SK-N-MC (cell line): Measurements from ENCODE around the gene DLEC1.

Experiments
- EZH2 ChIP-seq: fragments of 200-600 bp; sonication (generic); IDR thresholded peaks from one replicate; pipeline ENCODE4 v1.6.1; 2017; ENCODE audit warnings: antibody characterized with exemption
- FOXP2 ChIP-seq: optimal IDR thresholded peaks from 2 replicates; pipeline ENCODE3; 2011; ENCODE audit warnings: mild to moderate bottlenecking, moderate library complexity; ENCODE audit not compliant: insufficient read depth; ENCODE audit errors: extremely low read length, control extremely low read depth
- POLR2AphosphoS5 ChIP-seq: IDR thresholded peaks from 2 replicates; pipeline ENCODE4 v1.6.1; 2012; ENCODE audit warnings: mild to moderate bottlenecking, low read depth, low read length, borderline replicate concordance

GRCh38 chr3:38051131-38051530, 12.1 kb downstream of the DLEC1 start:
- TF ChIP-seq POLR2AphosphoS5: no peak
- no peak for TF ChIP-seq EZH2
- no peak for TF ChIP-seq FOXP2
